GM10266 (cell line): ENCODE results near the gene PRKN.

Experiments
- DNase-seq: peaks from one replicate; pipeline ENCODE4 v3.0.0; 2012; ENCODE audit errors: extremely low spot score
- TF ChIP-seq, protein P1 (sequence below): IDR thresholded peaks from 2 replicates; pipeline ENCODE4 v1.5.1; 2012; ENCODE audit warnings: mild to moderate bottlenecking, low read depth; ENCODE audit not compliant: control insufficient read depth, insufficient read depth; ENCODE audit errors: missing control alignments

Gene PRKN

GRCh38 chr6:161444464-161444863 is 1283.1 kb downstream of the PRKN start:
- TF ChIP-seq, protein P1, sequence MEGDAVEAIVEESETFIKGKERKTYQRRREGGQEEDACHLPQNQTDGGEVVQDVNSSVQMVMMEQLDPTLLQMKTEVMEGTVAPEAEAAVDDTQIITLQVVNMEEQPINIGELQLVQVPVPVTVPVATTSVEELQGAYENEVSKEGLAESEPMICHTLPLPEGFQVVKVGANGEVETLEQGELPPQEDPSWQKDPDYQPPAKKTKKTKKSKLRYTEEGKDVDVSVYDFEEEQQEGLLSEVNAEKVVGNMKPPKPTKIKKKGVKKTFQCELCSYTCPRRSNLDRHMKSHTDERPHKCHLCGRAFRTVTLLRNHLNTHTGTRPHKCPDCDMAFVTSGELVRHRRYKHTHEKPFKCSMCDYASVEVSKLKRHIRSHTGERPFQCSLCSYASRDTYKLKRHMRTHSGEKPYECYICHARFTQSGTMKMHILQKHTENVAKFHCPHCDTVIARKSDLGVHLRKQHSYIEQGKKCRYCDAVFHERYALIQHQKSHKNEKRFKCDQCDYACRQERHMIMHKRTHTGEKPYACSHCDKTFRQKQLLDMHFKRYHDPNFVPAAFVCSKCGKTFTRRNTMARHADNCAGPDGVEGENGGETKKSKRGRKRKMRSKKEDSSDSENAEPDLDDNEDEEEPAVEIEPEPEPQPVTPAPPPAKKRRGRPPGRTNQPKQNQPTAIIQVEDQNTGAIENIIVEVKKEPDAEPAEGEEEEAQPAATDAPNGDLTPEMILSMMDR = no peak
- no peak for DNase-seq

GRCh38 chr6:161443848-161444247 is 1283.7 kb downstream of the PRKN start:
- TF ChIP-seq, protein P1 = no peak
- DNase-seq = no peak

DNA sequence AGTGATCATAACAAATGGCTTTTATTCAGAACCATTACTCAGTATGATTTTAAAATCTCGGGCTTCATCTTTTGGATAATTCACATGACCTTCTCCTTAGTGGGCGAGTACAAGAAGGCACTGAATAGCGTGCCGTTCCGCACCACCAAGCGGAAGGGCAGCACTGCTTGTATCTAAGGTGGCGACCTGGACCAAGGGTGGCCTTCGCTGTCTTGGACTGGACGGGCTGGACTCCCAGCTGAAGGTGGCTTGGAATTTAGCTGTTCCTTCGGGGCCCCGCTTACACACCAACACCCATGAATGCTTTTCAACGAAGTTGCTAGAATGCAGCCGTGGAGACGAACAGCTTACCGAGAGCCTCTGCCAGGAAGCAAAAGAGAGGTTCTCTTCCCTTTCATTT is 1285.1 kb downstream of the PRKN start:
- no peak for DNase-seq
- TF ChIP-seq, protein P1 = no peak

GRCh38 chr6:161440299-161440698 is 1287.3 kb downstream of the PRKN start:
- TF ChIP-seq, protein P1 = no peak
- no peak for DNase-seq

- TF ChIP-seq, protein P1 = no peak
- DNase-seq = no peak
Measured at GRCh38 chr6:161439093-161439492, 1288.5 kb downstream of the PRKN start.

GRCh38 chr6:161438430-161439030 is 1289.0 kb downstream of the PRKN start:
- no peak for DNase-seq
- TF ChIP-seq, protein P1 = no peak

DNA sequence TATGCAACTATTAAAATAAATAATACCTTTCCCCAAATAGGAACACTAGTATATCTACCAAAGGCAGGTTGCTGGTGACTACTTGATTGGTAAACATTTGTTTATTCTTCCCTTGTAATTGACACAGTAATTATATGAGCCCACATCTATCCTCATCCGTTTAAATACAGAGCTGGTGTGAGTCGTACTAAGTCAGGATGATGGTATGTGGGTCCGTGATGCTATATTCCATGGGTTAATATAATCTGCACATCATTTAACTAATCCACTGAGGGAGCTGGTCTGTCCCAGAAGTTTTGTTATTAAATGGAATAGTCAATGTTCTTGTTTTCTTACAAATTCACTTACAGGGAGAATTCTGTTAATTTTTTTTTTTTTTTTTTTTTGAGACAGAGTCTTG is 1289.7 kb downstream of the PRKN start:
- no peak for DNase-seq
- TF ChIP-seq, protein P1 = no peak
